ENCODE measurements around the gene ALPL. TPM values are rescaled to one million over a fixed set of nuclear protein-coding genes. Genes with fewer than 3 reads are reported as not detected.

Gene ALPL
- polyA plus RNA-seq, 2 donors: 2.4 to 2.7 TPM

DNA sequence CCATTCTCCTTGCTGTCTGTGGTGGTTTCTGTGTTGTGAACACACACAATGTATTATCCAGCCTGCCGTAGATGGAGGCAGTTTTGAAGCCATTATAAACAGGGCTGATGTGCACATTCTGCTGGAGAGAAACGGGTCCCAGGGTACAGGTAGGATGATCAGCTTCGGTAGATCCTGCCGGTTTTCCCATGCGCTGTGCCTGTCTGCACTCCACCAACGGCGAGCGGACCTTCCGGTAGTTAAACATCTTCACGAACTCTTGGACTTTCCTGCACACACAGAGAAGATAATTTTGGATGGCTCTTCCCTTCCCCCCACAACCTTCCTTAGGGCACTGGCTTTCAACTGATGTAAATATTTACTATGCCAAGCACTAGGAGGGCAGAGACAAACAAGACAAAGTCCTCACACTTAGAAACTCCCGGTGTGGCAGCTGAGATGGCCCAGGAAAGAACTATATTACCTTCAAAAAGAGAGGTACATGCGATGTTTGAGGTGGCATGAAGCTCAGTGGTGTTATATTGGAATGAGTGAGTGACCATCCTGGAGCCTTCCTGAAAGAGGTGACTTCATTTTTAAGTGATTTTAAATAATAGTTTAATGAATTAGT lies 41.7 kb downstream of the ALPL start:
- H3K27me3 ChIP-seq (ENCODE audit: control insufficient read depth in 1 of 2, insufficient read depth in 2 of 2, low read length in 2 of 2): no peaks in the 10 kb centered on the region
- H3K9me3 ChIP-seq (ENCODE audit: control insufficient read depth in 2 of 2, insufficient read depth in 1 of 2, low read depth in 1 of 2, low read length in 1 of 2): peaks cover 0 to 2% of the 10 kb centered on the region in 2 donors
- no peaks in the 10 kb centered on the region for H3K4me1 ChIP-seq (ENCODE audit: control insufficient read depth in 2 of 2, insufficient read depth in 2 of 2, low read length in 1 of 2)
- H3K4me3 ChIP-seq (ENCODE audit: low read depth in 1 of 2, low read length in 2 of 2): no peak overlapping the region
- no peak overlapping the region for H3K27ac ChIP-seq (ENCODE audit: low read depth in 2 of 2, low read length in 1 of 2)
- no peaks in the 10 kb centered on the region for H3K36me3 ChIP-seq (ENCODE audit: control insufficient read depth in 2 of 2, insufficient read depth in 2 of 2, low read length in 1 of 2)
- 75 to 77% methylated on average over 12 of the region's 12 CpGs for WGBS, 2 donors

DNA sequence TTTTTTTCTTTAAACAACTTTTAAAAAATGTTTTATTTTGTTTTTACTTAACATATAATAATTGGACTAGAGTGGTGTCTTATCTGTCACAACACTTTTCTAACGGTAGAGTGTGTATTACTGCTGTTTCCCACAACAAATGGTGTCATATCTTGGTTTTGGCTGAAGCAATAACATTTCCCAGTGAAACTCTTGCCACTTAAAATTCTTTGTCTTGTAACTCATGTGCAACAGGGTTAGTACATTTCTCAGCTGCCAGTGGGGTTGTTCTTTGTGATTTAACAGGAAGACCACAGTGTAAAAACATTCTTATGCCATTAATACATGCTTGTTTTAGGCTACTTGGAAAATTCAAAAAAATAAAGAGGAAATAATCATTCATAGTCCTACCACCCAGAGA lies 43.5 kb downstream of the ALPL start:
- Histone ChIP-seq H3K4me1 (ENCODE audit: control insufficient read depth in 2 of 2, insufficient read depth in 2 of 2, low read length in 1 of 2) (no peaks in the 10 kb centered on the region), H3K4me3 (ENCODE audit: low read depth in 1 of 2, low read length in 2 of 2) (no peak overlapping the region), H3K9me3 (ENCODE audit: control insufficient read depth in 2 of 2, insufficient read depth in 1 of 2, low read depth in 1 of 2, low read length in 1 of 2) (peaks cover 0 to 2% of the 10 kb centered on the region in 2 donors), H3K27me3 (ENCODE audit: control insufficient read depth in 1 of 2, insufficient read depth in 2 of 2, low read length in 2 of 2) (no peaks in the 10 kb centered on the region), H3K36me3 (ENCODE audit: control insufficient read depth in 2 of 2, insufficient read depth in 2 of 2, low read length in 1 of 2) (no peaks in the 10 kb centered on the region), H3K27ac (ENCODE audit: low read depth in 2 of 2, low read length in 1 of 2) (no peak overlapping the region)
- WGBS, 2 donors: 38 to 41% methylated on average over 1 of the region's 1 CpG

GRCh38 chr1:21553116-21553926 lies 44.1 kb downstream of the ALPL start:
- Histone ChIP-seq H3K36me3 (ENCODE audit: control insufficient read depth in 2 of 2, insufficient read depth in 2 of 2, low read length in 1 of 2) (no peaks in the 10 kb centered on the region), H3K9me3 (ENCODE audit: control insufficient read depth in 2 of 2, insufficient read depth in 1 of 2, low read depth in 1 of 2, low read length in 1 of 2) (peaks cover 0 to 2% of the 10 kb centered on the region in 2 donors), H3K27me3 (ENCODE audit: control insufficient read depth in 1 of 2, insufficient read depth in 2 of 2, low read length in 2 of 2) (no peaks in the 10 kb centered on the region), H3K27ac (ENCODE audit: low read depth in 2 of 2, low read length in 1 of 2) (no peak overlapping the region), H3K4me1 (ENCODE audit: control insufficient read depth in 2 of 2, insufficient read depth in 2 of 2, low read length in 1 of 2) (no peaks in the 10 kb centered on the region), H3K4me3 (ENCODE audit: low read depth in 1 of 2, low read length in 2 of 2) (no peak overlapping the region)
- WGBS, 2 donors: 57 to 62% methylated on average over 8 of the region's 8 CpGs

DNA sequence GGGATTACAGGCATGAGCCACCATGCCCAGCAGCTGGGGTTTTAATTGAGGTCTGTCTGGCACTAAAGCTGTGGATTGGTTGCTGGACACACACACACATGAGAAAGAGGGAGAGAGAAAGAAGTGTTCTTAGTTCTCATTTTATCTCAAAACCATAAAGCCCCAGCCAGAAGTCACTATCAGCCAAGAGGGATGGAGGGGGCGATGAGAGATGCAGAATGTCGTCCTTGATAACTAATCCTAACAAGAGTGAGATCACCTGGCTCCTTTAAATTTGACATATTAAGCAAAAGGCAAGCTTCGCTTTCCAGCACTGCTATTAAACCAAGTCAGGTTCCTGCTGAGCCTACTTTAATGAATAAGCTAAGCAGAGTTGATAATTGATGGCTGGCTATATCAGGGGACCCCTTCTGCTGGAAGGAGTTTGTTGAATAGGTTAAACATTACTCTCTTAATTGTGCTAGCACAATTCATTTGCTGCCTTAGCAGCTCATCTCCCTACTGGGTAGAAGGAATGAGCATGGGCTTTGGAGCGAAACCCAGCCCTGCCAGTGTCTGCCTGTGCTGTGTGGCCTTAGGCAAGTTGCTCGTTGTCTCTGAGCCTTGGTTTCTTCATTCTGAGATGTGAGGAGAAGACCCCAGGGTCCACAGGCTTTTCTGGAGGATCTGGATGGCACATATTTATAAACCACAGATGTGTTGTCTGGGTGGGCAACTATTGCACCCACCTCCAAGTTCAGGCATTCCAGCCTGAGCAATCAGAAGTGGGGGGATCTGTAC lies 50.8 kb downstream of the ALPL start:
- Histone ChIP-seq H3K36me3 (ENCODE audit: control insufficient read depth in 2 of 2, insufficient read depth in 2 of 2, low read length in 1 of 2) (no peaks in the 10 kb centered on the region), H3K27me3 (ENCODE audit: control insufficient read depth in 1 of 2, insufficient read depth in 2 of 2, low read length in 2 of 2) (no peaks in the 10 kb centered on the region), H3K27ac (ENCODE audit: low read depth in 2 of 2, low read length in 1 of 2) (no peak overlapping the region), H3K4me3 (ENCODE audit: low read depth in 1 of 2, low read length in 2 of 2) (no peak overlapping the region), H3K9me3 (ENCODE audit: control insufficient read depth in 2 of 2, insufficient read depth in 1 of 2, low read depth in 1 of 2, low read length in 1 of 2) (peaks cover 0 to 2% of the 10 kb centered on the region in 2 donors), H3K4me1 (ENCODE audit: control insufficient read depth in 2 of 2, insufficient read depth in 2 of 2, low read length in 1 of 2) (no peaks in the 10 kb centered on the region)
- 62 to 86% methylated on average over 5 of the region's 5 CpGs for WGBS, 2 donors

DNA sequence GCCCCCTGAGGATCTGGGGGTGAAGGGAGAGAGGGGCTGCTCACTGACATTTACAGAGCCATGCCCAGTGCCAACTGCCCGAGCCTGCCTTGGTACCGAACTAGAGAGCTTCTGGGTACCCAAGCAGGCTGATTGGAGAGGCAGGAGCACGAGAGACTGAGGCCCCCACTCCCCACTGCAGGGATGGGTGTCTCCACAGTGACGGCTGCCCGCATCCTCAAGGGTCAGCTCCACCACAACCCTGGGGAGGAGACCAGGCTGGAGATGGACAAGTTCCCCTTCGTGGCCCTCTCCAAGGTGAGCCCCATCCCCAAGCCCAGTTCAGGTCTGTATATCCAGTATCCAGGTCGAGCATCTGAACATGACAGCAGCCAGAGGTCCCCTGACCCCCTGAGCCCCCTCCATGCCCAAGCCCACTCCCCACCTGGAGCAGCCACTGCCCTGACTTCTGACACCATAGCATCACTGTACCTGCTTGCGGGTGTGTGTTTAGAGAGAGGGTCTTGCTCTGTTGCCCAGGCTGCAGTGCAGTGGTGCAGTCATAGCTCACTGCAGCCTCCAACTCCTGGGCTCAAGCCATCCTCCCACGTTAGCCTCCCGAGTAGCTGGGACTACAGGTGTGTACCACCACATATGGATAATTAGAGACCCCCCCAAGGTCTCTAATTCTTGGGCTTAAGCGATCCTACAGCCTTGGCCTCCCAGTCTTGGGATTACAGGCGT lies 51.9 kb downstream of the ALPL start:
- H3K4me1 ChIP-seq (ENCODE audit: control insufficient read depth in 2 of 2, insufficient read depth in 2 of 2, low read length in 1 of 2): no peaks in the 10 kb centered on the region
- H3K36me3 ChIP-seq (ENCODE audit: control insufficient read depth in 2 of 2, insufficient read depth in 2 of 2, low read length in 1 of 2): no peaks in the 10 kb centered on the region
- no peak overlapping the region for H3K4me3 ChIP-seq (ENCODE audit: low read depth in 1 of 2, low read length in 2 of 2)
- no peak overlapping the region for H3K27ac ChIP-seq (ENCODE audit: low read depth in 2 of 2, low read length in 1 of 2)
- 87 to 88% methylated on average over 12 of the region's 12 CpGs for WGBS, 2 donors
- no peaks in the 10 kb centered on the region for H3K27me3 ChIP-seq (ENCODE audit: control insufficient read depth in 1 of 2, insufficient read depth in 2 of 2, low read length in 2 of 2)
- no peaks in the 10 kb centered on the region for H3K9me3 ChIP-seq (ENCODE audit: control insufficient read depth in 2 of 2, insufficient read depth in 1 of 2, low read depth in 1 of 2, low read length in 1 of 2)

DNA sequence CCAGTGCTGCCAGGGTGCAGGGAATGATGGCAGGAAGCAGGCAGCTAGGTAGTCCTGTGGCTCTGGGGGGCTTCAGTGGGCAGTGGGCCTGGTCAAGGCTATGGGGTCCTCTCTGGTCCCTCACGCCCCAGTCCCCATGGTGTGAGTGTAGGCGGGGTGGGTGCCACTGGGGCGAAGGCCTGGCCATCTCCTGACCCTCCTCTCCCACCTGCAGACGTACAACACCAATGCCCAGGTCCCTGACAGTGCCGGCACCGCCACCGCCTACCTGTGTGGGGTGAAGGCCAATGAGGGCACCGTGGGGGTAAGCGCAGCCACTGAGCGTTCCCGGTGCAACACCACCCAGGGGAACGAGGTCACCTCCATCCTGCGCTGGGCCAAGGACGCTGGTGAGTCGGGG lies 53.7 kb downstream of the ALPL start:
- no peaks in the 10 kb centered on the region for H3K4me1 ChIP-seq (ENCODE audit: control insufficient read depth in 2 of 2, insufficient read depth in 2 of 2, low read length in 1 of 2)
- H3K36me3 ChIP-seq (ENCODE audit: control insufficient read depth in 2 of 2, insufficient read depth in 2 of 2, low read length in 1 of 2): no peaks in the 10 kb centered on the region
- no peak overlapping the region for H3K27ac ChIP-seq (ENCODE audit: low read depth in 2 of 2, low read length in 1 of 2)
- H3K9me3 ChIP-seq (ENCODE audit: control insufficient read depth in 2 of 2, insufficient read depth in 1 of 2, low read depth in 1 of 2, low read length in 1 of 2): no peaks in the 10 kb centered on the region
- no peaks in the 10 kb centered on the region for H3K27me3 ChIP-seq (ENCODE audit: control insufficient read depth in 1 of 2, insufficient read depth in 2 of 2, low read length in 2 of 2)
- no peak overlapping the region for H3K4me3 ChIP-seq (ENCODE audit: low read depth in 1 of 2, low read length in 2 of 2)
- 94% methylated on average over 15 of the region's 15 CpGs for WGBS, 2 donors

GRCh38 chr1:21563971-21564370 lies 54.7 kb downstream of the ALPL start:
- Histone ChIP-seq H3K36me3 (ENCODE audit: control insufficient read depth in 2 of 2, insufficient read depth in 2 of 2, low read length in 1 of 2) (no peaks in the 10 kb centered on the region), H3K27me3 (ENCODE audit: control insufficient read depth in 1 of 2, insufficient read depth in 2 of 2, low read length in 2 of 2) (no peaks in the 10 kb centered on the region), H3K4me3 (ENCODE audit: low read depth in 1 of 2, low read length in 2 of 2) (no peak overlapping the region), H3K27ac (ENCODE audit: low read depth in 2 of 2, low read length in 1 of 2) (no peak overlapping the region), H3K4me1 (ENCODE audit: control insufficient read depth in 2 of 2, insufficient read depth in 2 of 2, low read length in 1 of 2) (no peaks in the 10 kb centered on the region), H3K9me3 (ENCODE audit: control insufficient read depth in 2 of 2, insufficient read depth in 1 of 2, low read depth in 1 of 2, low read length in 1 of 2) (no peaks in the 10 kb centered on the region)
- 62 to 75% methylated on average over 17 of the region's 17 CpGs for WGBS, 2 donors

DNA sequence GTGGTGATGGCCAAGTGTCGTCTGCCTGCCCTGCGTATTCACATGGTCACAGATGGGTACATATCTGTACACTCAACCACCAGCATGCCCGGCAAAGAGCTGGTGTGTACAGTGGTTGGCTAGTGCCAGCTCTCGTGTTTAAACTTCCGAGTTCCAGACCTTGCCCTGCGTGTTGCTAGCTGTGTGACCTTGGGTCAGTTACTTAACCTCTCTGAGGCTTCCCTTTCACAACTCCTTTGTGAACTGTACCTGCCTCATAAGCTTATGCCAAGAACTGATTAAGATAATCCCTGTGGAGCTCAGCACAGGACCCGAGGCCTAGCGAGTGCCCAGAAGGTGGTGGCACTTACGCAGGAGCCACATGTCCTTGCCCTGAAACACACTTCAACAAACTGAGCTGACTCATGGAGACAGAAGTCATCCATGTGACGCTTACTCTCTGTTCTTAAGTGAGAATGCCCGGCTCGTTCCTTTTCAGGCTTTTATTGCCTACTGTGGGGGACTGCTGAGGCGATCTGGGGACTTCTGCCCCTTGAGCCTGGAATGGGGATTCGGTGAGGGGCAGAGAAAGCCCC lies 55.4 kb downstream of the ALPL start:
- no peak overlapping the region for H3K4me3 ChIP-seq (ENCODE audit: low read depth in 1 of 2, low read length in 2 of 2)

GRCh38 chr1:21565285-21565684 lies 56.1 kb downstream of the ALPL start:
- Histone ChIP-seq H3K27me3 (ENCODE audit: control insufficient read depth in 1 of 2, insufficient read depth in 2 of 2, low read length in 2 of 2) (no peaks in the 10 kb centered on the region), H3K36me3 (ENCODE audit: control insufficient read depth in 2 of 2, insufficient read depth in 2 of 2, low read length in 1 of 2) (no peaks in the 10 kb centered on the region), H3K4me1 (ENCODE audit: control insufficient read depth in 2 of 2, insufficient read depth in 2 of 2, low read length in 1 of 2) (no peaks in the 10 kb centered on the region), H3K27ac (ENCODE audit: low read depth in 2 of 2, low read length in 1 of 2) (no peak overlapping the region), H3K9me3 (ENCODE audit: control insufficient read depth in 2 of 2, insufficient read depth in 1 of 2, low read depth in 1 of 2, low read length in 1 of 2) (no peaks in the 10 kb centered on the region), H3K4me3 (ENCODE audit: low read depth in 1 of 2, low read length in 2 of 2) (no peak overlapping the region)
- WGBS, 2 donors: 54 to 62% methylated on average over 8 of the region's 8 CpGs

More for the DNA sequence above, 55.4 kb downstream of the ALPL start:
- WGBS, 2 donors: 69 to 75% methylated on average over 14 of the region's 14 CpGs
- Histone ChIP-seq H3K36me3 (ENCODE audit: control insufficient read depth in 2 of 2, insufficient read depth in 2 of 2, low read length in 1 of 2) (no peaks in the 10 kb centered on the region), H3K9me3 (ENCODE audit: control insufficient read depth in 2 of 2, insufficient read depth in 1 of 2, low read depth in 1 of 2, low read length in 1 of 2) (no peaks in the 10 kb centered on the region), H3K4me1 (ENCODE audit: control insufficient read depth in 2 of 2, insufficient read depth in 2 of 2, low read length in 1 of 2) (no peaks in the 10 kb centered on the region), H3K27me3 (ENCODE audit: control insufficient read depth in 1 of 2, insufficient read depth in 2 of 2, low read length in 2 of 2) (no peaks in the 10 kb centered on the region), H3K27ac (ENCODE audit: low read depth in 2 of 2, low read length in 1 of 2) (no peak overlapping the region)

Data from esophagus (tissue), 2 donors.